Measurements from ENCODE around the gene LIME1.
A peak's percentile ranks its signal among the peaks of the same experiment; 100 is the strongest.
"Not testable (repeated sequence)": the region's sequence is repeated elsewhere in the genome, so short reads cannot be mapped to it uniquely, and the experiment has no call there.

Gene LIME1

GRCh38 chr20:63775096-63775978 lies 38.9 kb downstream of the LIME1 start:
- DNase-seq, result no peak

DNA sequence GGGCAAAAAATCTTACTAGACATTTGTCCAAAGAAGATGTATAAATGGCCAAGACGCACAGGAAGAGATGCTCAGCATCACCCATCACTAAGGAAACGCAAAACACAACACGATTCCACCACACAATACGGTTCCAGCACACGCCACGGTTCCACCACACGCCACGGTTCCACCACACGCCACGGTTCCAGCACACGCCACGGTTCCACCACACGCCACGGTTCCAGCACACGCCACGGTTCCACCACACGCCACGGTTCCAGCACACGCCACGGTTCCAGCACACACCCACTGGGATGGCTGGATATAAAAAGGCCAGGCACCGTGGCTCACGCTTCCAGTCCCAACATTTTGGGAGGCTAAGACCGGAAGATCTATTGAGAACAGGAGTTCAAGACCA lies 40.4 kb downstream of the LIME1 start:
- not testable (repeated sequence) for DNase-seq

DNA sequence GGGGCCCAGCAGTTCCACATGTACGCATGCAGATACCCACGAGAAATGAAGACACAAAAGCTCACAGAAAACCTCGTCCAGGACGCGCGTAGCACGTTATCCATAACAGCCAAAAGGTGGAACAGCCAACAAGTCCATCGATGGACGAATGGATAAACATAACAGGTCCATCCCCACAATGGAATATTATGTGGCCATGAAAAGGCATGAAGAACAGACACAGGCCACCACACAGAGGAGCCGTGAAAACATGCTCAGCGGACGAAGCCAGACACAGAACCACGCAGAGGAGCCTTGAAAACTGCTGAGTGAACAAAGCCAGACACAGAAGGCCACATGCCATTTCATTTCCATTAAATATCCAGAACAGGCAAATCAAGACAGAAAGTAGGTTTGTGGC lies 41.1 kb downstream of the LIME1 start:
- DNase-seq, result no peak

DNA sequence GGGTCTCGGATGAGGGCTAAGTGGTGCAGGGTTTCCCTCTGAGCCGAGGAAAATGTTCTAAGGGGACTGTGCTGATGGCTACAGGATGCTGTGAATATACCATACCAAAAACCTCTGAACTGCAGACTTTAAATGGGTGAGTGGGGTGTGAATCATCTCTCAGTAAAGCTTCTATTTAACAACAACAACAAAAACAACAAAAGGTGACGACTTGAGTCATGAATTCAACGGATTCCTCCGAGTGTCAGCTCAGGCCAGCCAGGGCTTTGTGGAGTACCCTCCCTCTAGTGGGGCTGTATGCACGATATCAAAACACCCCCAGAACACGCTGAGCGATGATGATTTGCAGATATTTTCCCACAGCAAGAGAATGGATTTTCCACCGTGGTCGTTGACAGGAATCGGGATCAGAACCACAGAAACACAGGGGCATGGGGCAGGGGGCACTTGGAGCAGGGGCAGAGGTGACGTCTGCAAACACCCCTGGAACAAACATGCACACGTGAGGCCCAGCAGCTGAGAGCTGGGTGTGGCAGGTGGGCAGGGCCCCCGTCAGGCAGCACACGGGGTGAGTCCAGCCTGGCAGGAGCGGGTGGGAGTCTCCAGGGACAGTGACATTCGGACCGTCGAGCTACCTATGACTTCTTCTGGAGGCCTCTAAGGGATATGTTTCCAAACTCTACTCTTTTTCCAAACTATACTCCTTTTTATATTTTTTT lies 41.7 kb downstream of the LIME1 start:
- no peak for DNase-seq

- no peak for DNase-seq
Measured at GRCh38 chr20:63778857-63779256, 42.4 kb downstream of the LIME1 start.

DNA sequence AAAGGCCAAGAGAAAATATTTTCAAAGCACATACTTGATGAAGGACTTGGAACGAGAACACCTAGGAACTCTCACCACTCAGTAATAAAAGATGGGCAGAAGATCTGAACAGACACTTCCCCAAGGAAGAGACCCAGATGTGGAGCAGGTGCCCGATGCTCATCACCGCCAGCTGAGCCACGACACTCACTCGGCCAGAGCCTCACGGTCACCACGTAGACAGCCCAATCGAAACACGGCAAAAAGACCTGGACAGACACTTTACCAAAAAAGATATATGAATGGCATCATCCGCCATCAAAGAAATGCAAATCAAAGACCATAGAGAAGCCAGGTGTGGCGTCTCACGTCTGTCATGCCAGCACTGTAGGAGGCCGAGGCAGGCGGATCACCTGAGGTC lies 44.7 kb downstream of the LIME1 start:
- DNase-seq, result no peak

DNA sequence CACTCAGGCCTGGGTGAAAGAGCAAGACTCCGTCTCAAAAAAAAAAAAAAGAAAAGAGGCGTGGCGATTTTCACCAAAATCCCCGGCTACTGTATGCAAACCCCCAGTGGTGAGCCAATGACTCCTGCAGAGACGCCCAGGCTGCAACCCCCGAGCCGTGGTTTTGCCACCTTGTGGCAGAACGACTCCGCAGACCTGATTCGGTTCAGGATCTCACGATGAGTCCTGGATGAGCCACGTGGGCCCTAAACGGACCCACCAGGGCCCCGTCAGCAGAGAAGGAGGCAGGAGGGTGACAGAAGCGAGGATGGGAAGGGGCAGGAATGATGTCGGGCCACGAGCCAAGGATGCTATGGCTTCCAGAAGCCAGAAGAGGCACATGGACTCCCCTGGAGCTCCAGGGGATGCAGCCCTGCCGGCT lies 45.6 kb downstream of the LIME1 start:
- peak; percentile 16 for DNase-seq

- DNase-seq, result no peak
Measured at GRCh38 chr20:63782521-63782971, 46.1 kb downstream of the LIME1 start.

DNA sequence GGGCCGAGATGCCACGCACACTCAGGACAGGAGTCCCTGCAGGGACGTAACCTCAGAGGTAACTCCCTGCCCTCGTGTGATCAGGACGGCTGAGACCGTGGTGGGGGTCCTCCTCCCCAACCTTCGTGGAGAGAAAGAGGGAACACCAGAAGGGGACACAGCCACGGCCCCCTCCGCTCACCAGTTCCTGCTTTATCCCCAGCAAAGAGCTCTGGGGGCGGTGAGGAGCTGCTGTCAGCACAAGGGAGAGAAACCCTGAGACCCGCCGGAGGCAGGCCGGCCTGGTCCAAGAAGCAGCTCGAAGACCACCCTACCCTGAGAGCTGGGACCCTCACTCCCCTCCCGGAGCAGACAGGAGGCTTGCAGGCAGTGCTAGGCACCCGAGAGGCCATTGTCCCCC lies 47.5 kb downstream of the LIME1 start:
- DNase-seq, result no peak

DNA sequence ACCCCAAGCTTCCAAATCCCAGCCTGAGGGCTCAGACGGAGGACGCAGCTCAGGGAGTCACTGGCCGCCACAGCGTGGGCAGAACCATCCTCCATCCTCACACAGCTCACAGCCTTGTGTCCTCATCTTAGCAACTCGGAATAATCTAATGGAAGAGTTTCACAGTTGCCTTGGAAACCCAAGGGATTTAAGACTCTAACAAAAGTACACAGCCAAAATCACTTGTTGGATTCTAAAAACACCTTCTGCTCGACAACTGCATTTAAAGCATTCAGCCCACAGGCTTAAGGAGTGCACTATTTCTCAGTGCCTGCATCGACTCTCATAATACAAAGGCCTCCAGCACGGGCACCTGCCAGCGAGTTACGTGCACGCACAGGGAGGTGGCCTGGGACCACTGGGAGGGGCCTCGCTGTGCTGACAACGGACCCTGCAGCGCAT lies 49.2 kb downstream of the LIME1 start:
- no peak for DNase-seq

GRCh38 chr20:63787302-63787701 lies 50.8 kb downstream of the LIME1 start:
- DNase-seq, result no peak

- no peak for DNase-seq
Measured at GRCh38 chr20:63787749-63788148, 51.3 kb downstream of the LIME1 start.
